Prostate gland (tissue), 2 donors: ENCODE measurements around the gene FER.

Experiments
- POLR2A ChIP-seq: fragments of 450-650 bp; IDR thresholded peaks from one replicate; pipeline ENCODE4 v1.6.1; 2016; ENCODE audit warnings: antibody characterized with exemption, mild to moderate bottlenecking
- TF ChIP-seq, protein P1 (sequence below), 4 experiments: fragments of 200-600 bp in 2 of 4; fragments of 450-650 bp in 2 of 4; sonication (generic) in 2 of 4; IDR thresholded peaks; 1 replicate in 3 of 4; 2 replicates in 1 of 4; pipeline ENCODE4 v1.5.1; 2016 to 2019; ENCODE audit warnings: antibody characterized with exemption in 4 of 4, mild to moderate bottlenecking in 2 of 4, moderate library complexity in 2 of 4

- TF ChIP-seq POLR2A = no peak
- TF ChIP-seq, protein P1, sequence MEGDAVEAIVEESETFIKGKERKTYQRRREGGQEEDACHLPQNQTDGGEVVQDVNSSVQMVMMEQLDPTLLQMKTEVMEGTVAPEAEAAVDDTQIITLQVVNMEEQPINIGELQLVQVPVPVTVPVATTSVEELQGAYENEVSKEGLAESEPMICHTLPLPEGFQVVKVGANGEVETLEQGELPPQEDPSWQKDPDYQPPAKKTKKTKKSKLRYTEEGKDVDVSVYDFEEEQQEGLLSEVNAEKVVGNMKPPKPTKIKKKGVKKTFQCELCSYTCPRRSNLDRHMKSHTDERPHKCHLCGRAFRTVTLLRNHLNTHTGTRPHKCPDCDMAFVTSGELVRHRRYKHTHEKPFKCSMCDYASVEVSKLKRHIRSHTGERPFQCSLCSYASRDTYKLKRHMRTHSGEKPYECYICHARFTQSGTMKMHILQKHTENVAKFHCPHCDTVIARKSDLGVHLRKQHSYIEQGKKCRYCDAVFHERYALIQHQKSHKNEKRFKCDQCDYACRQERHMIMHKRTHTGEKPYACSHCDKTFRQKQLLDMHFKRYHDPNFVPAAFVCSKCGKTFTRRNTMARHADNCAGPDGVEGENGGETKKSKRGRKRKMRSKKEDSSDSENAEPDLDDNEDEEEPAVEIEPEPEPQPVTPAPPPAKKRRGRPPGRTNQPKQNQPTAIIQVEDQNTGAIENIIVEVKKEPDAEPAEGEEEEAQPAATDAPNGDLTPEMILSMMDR (IDR thresholded peaks at IDR 0.05) = no peak
These were observed 133.4 kb downstream of the FER start for GRCh38 chr5:108881133-108881532.
